HL-60/S4 treated with retinoic acid at 250 ng/mL for 4 days and 3 days (cell line): ENCODE data around the gene AARS2.
"Not testable (repeated sequence)": the region's sequence is repeated elsewhere in the genome, so short reads cannot be mapped to it uniquely, and the experiment has no call there.

Experiments
- in situ Hi-C: fragments of 300-500 bp; cut with MboI; formaldehyde crosslinking; loops from 2 replicates; pipeline ENCODE4 v1.7.0; 2022; ENCODE audit warnings: low sequenced_read_pairs

The AARS2 gene

DNA sequence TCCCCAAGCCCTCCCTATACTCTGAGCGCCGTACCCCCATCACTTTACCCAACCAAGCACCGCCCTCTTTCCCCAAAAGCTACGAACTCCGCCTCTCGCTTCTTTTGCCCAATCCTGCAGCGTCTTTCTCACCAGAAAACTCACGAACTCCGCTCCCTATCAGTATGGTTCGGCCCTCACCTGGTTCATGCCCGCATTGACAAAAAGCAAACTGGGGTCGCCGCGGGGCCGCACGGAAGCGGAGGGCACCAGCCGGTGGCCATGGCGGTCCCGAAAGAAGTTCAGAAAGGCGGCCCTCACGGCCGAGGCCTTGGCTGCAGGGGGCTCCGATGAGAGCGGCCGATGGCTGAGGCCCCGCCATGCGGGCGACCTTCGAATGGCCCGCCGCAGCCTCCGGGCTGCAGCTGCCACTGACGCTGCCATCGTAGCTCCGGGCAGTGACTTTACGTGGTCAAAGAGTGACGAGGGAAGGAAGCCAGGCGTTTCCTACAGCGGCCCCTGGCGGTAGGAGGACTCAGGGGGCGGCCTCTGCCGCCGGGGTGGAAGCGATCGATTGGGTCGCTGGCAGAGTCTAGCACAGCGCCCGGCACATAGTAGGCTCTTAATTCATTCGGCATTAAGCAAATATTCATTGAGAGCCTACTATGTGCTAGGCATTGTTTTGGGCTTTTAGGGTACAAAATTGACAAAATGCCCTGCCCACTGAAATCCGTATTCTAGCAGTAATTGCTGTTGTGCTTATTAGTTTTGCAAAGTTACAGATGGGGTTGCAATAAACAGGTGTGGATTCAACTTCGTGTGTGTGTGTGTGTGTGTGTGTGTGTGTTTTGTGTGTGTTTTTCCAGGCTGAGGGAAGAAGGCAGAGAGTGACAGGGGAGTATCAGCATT lies at the start of gene AARS2:
AARS2 (minus strand) TSS at position 447 of the 888 bp plus-strand sequence; CDS start at position 423, 24 bp downstream.
- in situ Hi-C loops: no loop called here

DNA sequence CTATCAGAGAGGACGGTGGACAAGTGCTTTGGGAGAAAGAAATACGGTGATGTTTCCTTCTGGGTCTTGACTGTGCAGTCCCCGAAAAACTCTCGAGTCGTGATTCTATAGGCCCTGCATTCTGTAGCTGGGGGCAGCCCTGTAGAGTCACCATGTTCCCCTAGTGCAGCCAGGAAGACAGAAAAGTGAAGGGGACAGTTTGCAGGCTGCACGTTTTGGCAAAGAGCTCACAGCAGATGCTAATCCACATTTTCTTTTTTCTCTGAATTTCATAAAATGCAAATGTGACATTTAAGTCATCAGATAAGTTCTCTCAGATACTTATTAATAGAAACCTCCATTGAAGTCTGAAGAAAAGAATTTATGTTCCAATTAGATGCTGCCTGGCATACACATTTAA lies 48.8 kb upstream of the AARS2 start:
- in situ Hi-C loops: no loop called here

DNA sequence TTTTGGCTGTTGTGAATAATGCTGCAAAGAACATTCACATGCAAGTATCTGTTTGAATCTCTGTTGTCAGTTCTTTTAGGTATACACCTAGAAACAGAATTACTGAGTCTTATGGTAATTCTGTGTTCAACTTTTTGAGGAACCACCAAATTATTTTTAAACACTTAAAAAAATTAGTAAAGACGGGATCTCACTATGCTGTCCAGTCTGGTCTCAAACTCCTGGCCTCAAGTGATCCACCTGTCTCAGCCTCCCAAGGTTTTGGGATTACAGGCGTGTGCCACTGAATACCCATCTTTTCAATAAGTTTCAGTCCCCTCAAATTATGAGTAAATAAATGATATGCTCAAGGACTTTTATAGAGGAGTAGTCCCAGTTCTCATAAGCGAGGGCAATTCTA lies 46.8 kb upstream of the AARS2 start:
- in situ Hi-C loops: no loop called here

DNA sequence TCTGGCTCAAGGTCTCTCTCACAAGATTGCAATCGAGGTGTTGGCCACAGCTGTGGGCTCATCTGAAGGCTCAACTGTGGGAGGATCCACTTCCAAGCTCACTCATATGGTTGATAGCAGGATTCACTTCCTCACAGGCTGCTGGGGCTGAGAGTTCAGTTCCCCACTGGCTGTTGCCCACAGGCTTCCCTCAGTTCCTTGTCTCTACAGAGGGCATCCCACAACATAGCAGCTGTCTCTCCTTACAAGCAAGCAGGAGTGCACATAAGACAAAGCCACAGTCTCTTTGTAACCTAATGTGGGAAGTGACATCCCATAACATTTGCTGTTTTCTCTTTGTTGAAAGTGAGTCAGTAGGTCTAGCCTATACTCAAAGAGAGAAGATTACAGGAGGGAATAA lies 43.3 kb upstream of the AARS2 start:
- in situ Hi-C loops: no loop called here

DNA sequence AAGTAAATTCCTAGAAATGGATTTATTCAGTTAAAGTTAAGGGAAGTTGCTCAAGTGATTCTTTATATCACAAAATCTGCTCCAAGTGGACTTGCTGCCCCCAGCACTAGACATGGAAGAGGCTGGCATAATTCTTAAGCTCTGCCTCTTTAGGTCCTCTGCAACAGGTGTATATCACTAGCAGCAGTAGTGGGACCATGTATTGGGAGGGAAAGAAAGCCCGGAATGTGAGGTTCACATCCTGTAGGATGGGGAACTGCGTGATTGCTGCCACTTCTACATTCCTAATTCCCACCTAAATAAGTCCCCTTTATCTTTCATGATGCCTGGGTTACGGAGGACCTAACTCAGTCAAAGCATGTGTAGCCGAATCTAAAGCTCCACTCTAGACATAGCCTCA lies 42.5 kb upstream of the AARS2 start:
- in situ Hi-C loops: no loop called here

DNA sequence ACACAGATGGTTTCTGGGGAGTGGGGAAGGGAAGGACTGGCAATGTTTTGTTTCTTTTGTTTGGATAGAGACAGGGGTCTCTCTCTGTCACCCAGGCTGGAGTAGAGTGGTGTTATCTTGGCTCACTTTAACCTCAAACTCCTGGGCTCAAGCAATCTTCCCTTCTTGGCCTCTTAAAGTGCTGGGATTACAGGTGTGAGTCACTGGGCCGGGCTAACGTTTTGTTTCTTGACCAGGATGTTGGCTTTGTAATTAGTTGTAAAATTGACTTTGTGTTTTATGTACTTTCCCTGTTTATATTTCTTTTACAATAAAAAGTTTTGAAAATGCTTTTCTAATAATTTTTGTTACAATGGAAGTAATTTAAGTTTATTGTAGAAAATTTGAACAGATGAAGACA lies 40.2 kb upstream of the AARS2 start:
- in situ Hi-C loops: no loop called here

DNA sequence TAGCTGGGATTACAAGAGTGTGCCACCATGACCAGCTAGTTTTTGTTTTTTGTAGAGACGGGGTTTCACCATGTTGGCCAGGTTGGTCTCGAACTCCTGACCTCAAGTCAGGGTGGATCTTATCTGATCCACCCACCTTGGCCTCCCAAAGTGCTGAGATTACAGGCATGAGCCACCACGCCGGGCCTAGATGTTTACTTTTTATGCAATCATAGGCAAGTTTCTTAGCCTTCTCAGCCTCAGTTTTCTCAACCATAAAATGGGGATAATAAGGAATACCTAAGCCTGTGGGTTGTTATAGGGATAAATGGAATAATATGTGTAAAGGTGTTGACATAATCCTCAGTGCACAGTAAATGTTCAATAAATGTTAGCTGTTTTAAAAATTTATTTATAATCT lies 39.1 kb upstream of the AARS2 start:
- in situ Hi-C loops: no loop called here

DNA sequence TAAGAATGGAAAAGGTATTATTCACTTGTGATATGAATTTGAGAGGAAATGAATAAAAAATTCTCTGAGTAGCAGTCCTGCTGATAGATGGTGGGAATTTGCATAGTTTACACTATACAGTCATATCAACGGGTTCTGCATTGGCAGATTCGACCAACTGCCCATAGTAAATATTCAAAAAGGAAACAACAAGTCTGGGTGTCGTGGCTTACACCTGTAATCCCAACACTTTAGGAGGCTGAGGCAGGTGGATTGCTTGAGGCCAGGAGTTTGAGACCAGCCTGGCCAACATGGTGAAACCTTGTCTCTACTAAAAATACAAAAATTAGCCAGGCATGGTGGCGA lies 37.5 kb upstream of the AARS2 start:
- in situ Hi-C loops: not testable (repeated sequence)

DNA sequence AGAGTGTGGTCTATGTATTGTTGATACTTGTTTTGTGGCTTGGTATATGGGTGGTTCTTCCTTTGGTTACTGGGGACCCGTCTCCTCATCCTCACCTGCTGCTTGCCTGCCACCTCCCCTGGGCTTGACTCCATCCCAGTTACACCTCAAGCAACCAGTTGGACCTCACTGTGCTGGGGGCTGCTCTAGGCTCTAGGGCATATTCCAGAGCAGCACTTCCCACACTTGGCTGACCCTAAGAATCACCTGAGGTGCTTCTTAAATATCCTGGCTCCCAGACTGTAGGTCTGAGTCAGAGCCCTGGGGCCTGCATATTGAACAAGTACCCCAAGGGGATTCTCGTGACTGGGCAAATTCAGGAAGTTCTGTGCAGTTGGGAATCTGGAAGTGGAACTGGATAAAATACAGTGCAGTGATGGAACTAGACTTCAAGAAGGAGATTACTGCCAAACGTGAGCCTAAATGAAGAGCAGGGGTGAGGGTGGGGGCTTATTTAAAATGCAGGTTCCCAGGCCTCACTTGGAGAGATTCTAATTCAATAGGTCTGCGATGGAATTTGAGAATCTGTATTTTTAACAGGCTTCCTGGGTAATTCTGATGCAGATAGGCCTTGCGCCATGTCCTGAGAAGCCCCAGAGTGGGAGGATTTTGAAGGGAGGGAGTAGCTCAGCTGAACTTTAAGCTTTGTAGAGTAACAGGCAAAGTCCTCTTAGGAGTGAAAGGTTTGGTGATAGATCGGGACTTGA lies 36.9 kb upstream of the AARS2 start:
- in situ Hi-C loops: no loop called here

DNA sequence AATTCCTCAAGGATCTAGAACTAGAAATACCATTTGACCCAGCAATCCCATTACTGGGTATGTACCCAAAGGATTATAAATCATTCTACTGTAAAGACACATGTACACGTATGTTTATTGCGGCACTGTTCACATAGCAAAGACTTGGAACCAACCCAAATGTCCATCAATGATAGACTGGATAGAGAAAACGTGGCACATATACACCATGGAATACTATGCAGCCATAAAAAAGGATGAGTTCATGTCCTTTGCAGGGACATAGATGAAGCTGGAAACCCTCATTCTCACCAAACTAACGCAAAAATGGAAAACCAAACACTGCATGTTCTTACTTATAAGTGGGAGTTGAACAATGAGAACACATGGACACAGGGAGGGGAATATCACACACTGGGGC lies 33.7 kb upstream of the AARS2 start:
- in situ Hi-C loops: not testable (repeated sequence)

DNA sequence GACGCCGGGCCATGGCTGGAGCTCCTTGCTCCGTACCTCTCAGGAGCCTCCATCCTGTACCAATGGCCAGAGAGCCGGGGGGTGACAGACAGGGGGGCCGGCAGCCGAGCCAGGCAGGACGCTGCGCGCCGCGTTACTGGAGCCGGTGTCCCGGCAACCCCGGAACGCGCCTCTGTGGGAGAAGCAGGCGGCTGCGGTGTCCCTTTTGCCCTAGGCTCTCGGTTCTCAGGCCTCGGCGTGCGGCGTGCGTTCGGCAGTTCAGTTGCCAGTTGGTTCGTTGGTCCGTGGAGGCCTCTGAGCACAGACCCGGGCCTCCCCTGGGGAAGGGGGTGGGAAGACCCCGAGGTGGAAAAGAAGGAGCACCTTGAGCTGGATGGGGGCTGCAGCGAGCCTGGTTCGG lies 29.3 kb upstream of the AARS2 start, which contains the start of gene SPATS1:
SPATS1 (plus strand) TSS at position 162 of the 400 bp plus-strand sequence. CDS start 446 bp downstream, outside the sequence.
- in situ Hi-C loops: no loop called here

DNA sequence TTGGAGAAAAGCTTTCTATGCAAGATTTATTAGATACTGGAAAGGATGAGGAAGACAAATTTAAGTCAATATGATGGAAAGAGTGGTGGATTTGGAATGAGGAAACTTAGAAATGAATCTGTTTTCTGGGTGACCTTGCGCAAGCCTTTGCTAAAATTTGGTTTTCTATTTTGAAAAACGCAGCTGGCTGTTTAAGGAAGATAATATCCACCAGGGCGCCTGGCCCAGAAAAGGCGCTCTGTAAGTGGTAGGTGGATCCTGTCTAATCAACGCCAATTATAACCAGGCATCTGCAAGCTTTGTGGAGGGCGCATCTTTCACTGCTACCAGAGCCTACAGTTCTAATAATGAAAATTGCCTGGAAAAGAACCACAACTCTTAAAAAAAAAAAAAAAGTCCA lies 28.9 kb upstream of the AARS2 start:
- in situ Hi-C loops: no loop called here

DNA sequence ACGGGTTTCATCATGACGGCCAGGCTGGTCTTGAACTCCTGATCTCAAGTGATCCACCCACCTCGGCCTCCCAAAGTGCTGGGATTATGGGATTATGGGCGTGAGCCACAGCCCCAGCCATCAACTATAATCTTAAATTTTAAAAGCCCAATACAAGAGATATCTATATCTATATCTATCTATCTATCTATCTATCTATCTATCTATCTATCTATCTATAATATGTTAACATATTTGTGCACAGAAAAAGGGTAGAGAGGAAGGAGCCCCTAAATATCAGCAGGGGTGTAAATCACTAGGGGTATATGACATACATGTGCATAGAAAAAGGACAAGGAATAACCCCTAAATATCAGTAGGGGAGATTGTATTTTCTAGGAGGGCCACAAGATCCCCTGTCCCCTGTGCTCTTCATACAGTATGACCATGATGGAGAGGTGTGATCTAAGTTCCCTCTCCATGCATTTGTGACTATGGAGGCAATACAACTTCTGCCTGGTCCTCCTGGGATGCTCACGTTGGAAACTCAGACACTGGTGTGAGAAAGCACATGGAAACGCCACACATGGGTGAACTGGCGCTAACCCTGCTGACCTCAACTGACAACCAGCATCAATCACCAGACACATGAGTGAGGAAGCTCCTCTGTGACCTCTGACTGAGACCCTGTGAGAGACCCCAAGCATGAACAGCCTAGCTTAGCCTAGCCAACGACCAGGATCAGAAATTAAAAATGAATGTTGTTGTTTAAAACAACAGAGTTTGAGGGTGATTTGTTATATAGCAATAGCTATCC lies 28.1 kb upstream of the AARS2 start:
- in situ Hi-C loops: no loop called here

DNA sequence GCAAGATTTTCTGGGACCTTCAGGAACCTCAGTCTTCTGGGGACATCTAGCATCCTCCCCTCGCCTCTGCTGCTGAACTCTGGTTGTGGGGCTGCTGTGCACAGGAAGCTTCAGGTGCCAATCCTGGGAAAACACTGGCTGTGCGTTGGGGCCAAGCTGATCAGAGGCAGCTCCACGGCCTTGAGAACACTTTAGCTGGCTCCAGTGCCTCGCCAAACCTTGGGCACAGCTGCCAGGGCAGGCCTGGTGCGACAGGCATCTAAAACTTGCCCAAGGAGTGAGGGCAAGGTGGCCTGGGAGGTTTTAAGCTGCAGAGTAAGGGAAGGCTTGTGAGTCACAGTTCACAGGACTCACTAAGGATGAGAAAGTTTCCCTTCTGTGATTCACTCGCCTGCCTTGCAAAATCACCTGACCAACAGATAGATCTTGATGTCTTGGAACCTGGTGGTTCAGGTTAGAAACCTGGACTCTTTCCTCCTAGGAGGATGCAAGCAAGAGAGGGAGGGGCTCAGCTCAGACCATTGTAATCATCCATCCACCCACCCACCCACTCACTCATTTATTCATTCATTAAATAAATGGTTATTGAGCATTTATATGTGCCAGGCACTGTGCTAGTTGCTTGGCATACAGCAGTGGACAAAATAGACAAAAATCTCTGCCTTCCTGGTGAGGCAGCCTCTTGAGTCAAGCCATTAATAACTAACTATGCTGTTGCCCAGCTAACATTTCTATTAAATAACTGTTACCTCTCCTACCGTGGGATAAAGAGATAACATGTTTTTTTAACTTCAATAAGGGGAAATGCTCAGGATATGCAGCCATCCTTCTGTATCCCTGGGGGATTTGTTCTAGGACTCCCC lies 26.8 kb upstream of the AARS2 start:
- in situ Hi-C loops: no loop called here

DNA sequence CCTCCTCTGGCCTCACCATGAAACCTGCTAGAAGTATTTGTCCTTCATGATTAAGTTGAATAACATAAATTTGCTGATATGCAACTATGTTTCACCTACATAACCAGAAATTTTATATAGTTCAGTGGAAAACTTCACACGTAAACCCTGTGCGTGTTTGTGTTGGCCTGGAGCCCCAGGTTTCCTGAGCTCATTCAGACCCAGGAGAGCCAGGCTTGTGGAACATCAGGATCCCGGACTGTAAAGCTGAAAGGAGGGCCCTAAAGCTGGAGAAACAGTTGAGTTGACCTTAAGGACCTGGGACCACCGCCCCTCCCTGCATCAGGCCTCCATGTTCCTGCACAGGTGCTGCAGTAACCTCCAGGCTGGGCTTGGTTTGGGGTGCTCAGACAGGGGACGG lies 26.2 kb upstream of the AARS2 start:
- in situ Hi-C loops: no loop called here

DNA sequence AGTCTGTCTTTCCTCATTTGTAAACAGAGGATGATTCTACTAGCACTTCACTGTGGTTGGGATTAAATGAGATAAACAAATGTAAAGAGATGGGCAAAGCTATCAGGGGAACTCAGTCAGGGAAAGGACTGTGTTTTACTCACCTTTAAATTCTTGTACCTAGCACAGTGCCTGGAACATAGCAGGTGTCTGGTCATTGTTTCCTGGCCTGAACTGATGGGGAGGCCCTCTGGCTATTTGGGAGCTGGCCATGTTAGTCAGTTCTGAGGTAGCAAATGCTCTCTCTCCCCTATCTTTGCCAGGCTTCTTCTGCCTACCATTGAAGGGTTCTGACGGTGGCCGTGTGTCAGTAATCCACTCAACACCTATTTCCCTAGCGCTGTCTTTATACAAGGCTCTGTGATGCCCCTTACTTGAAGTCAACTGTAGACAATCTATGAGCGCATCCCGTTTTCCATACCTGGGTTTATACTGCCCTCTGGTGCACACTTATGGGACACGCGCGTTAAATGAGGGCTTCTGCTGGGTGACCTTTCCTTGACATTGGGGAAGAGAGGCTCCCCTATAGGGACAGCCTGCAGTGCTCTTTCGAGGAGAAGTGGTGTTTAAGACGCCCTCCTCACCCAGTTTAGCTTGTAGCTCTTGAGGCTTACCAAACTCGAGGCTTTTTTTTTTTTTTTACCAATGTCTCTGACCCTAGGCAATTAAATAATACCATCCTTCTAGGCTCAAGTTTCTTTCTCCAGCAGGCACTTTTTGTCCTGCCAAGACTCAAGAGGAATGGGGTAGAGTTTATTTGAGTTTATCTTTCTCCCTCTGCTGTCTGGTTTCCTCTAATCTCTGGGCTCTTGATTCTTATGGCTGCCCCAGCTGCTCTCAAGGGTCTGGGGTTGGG lies 25.3 kb upstream of the AARS2 start:
- in situ Hi-C loops: no loop called here

DNA sequence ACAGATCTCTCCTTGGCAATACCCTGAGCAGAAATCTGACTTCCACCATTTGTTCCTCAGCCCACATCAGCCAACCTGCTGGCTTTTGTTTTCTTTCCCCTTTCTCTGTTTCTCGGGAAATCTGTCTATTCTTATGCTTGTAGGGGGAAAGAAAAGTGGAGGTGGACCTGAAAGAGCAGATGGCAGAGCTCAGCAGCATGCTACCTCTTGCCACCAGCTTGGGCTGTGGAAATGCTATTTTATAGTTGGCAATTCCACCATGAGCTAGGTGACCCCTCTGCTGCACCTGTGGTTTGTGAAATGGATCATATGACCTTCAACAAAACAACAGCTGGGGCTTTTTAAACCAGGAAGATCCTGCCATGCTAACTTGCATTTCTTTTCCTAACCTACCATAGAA lies 22.5 kb upstream of the AARS2 start:
- in situ Hi-C loops: no loop called here

DNA sequence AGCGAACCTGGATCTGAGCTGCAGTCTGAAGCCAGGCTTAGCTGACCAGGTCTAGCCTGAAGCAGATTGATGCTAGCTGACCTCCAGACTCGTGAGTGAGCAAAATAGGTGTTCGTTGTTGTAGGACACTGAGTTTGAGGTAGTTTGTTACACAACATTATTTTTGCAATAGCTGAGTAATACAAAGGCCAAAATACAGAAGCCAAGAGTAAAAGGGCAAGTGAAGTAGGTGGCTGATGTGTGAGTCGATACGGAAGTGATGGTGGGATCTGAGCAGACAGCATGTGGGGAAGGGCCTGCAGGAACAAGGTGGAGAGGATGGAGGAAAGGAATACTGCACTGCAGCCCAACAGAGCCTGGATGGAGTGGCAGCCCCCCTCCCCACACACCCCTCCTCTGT lies 20.8 kb upstream of the AARS2 start:
- in situ Hi-C loops: no loop called here

DNA sequence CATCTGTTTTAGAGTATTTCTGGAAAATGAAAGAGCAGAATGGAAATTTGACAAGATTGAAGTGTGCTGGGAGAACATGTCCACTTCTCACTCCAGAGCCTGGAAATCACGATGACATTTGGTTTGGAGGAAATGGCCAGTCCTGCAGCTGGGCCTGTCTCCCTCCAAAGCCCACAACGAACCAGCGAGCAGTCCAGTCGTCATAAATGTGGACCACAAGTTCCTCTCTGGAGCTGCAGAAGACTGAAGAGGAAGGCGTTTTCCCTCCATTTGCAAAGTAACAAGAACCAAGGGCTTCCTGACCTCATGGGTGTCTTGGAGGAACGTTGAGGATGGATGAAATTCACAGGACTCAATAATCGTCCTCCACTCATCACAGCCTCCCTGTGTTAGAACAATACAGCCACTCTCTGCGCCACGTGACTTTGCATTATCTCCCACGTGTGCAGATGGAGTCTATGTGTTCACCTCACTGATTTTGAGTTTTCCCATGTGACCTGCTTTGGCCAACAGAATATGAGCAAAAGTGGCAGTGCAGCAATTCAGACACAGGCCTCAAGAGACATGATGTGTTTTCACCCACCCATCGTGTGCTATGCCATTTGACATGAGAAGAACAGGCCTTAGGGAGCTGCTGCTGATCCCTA lies 20.2 kb upstream of the AARS2 start:
- in situ Hi-C loops: no loop called here
